ENCODE data around the gene MIF4GD.

MIF4GD gene

GRCh38 chr17:75232786-75233185 lies 38.2 kb downstream of the MIF4GD start:
- DNase-seq (ENCODE audit: low read depth in 2 of 2), result no peak

GRCh38 chr17:75231741-75232464 lies 39.1 kb downstream of the MIF4GD start:
- no peak for DNase-seq (ENCODE audit: low read depth in 2 of 2)

DNA sequence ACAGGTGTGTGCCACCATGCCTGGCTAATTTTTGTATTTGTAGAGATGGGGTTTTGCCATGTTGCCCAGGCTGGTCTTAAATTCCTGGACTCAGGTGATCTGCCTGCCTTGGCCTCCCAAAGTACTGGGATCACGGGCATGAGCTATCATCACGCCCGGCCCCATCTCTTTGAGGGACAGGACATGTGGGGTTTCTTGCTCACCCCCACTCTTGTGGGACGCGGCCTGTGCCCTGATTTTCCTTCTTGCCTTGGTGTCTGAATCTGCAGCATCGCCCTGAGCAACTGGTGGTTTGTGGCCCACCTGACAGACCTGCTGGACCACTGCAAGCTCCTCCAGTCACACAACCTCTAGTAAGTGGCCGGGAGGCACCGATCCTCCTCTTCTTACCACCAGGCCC lies 40.0 kb downstream of the MIF4GD start:
- no peak for DNase-seq (ENCODE audit: low read depth in 2 of 2)

DNA sequence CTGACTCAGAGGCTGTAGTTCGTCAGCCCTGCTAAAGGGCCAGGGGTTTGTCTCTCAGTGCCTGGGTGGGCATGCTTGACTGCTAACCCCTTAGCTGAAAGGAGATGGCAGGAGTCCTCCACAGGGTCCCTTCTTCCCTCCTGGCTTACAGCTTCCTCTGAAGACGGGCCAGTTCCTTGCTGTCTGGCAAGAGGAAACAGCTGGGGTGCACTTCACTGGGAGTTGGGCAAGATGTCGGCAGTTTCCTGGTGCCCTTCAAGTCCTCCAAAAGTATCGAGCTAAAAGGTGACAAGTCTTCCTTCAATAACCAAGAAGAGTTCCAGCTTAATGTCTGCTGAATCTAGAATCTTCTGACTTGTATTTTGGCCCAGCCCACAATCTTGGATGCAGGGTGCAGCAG lies 42.2 kb downstream of the MIF4GD start:
- no peak for DNase-seq (ENCODE audit: low read depth in 2 of 2)

- DNase-seq (ENCODE audit: low read depth in 2 of 2), result no peak
Measured at GRCh38 chr17:75228305-75228704, 42.7 kb downstream of the MIF4GD start.

DNA sequence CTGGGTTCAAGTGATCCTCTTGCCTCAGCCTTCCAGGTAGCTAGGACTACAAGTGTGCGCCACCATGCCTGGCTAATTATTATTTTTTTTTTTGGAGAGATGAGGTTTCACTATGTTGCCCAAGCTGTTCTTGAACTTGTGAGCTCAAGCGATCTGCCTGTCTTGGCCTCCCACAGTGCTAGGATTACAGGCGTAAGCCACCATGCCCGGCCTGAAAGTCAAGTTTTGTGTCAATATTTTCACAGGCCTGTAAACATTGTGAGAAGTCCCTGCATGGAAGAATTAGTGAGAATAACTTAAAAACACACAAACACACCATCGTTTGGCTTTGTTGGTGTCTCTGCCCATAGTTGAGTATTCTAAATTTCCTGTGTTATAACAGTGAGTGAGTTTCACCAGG lies 43.3 kb downstream of the MIF4GD start:
- no peak for DNase-seq (ENCODE audit: low read depth in 2 of 2)

DNA sequence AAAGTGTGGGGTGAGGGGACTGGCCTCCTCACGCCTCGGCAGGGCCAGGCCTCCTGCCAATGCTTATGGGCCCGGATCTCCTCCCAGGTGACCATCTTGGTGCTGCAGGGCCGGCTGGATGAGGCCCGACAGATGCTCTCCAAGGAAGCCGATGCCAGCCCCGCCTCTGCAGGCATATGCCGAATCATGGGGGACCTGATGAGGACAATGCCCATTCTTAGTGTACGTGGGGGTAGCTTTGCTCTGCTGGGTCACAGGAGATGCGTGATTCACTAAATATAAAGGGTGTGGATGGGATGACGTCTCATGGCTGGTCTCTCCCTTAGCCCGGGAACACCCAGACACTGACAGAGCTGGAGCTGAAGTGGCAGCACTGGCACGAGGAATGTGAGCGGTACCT lies 46.0 kb downstream of the MIF4GD start:
- no peak for DNase-seq (ENCODE audit: low read depth in 2 of 2)

DNA sequence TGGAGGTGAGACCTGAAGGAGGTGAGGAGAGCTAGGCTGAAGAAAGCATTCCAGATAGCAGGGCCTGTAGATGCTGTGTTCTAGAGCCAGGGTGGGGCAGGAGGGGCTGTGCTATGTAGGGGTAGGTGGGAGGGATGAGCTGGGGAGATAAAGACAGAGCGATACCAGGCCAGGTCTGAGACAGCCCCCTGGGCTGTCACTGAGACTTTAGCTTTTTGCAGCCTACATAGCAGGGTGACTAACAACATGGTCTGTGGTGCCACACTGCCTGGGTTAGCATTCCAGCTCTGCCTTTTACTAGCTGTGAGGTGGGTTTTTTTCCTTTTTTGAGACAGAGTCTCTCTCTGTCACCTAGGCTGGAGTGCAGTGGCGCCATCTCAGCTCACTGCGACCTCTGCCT lies 51.2 kb downstream of the MIF4GD start:
- DNase-seq (ENCODE audit: low read depth in 2 of 2), result no peak

- DNase-seq (ENCODE audit: low read depth in 2 of 2), result no peak
Measured at GRCh38 chr17:75218131-75218530, 52.9 kb downstream of the MIF4GD start.

Measured in stimulated activated CD8-positive, alpha-beta memory T cell treated with anti-CD3 and anti-CD28 coated beads, Interleukin-2, amount 100 ng/mL, for 1 hour (primary cell).